Mesodermal cell (in vitro differentiated cells): ENCODE measurements around the gene TKTL1.
A peak's percentile ranks its signal among the peaks of the same experiment; 100 is the strongest.

Source experiments
- H3K27ac ChIP-seq: 2 replicates; pipeline ENCODE4 v1.7.0; 2013; ENCODE audit warnings: mild to moderate bottlenecking, low read depth, low read length, moderate library complexity; ENCODE audit not compliant: severe bottlenecking
- H3K36me3 ChIP-seq: 2 replicates; pipeline ENCODE4 v1.7.1; 2013; ENCODE audit warnings: mild to moderate bottlenecking, low read length, moderate library complexity; ENCODE audit not compliant: control insufficient read depth, insufficient read depth
- H3K4me1 ChIP-seq: one replicate; pipeline ENCODE4 v1.7.1; 2013; ENCODE audit warnings: mild to moderate bottlenecking, low read length; ENCODE audit not compliant: insufficient read depth, control insufficient read depth, poor library complexity, severe bottlenecking
- H3K4me3 ChIP-seq: 2 replicates; pipeline ENCODE4 v1.7.0; 2013; ENCODE audit warnings: low read length, control low read depth, mild to moderate bottlenecking; ENCODE audit not compliant: insufficient read depth, poor library complexity, severe bottlenecking; ENCODE audit errors: extremely low read depth
- H3K9me3 ChIP-seq: 2 replicates; pipeline ENCODE4 v1.7.1; 2013; ENCODE audit warnings: mild to moderate bottlenecking, low read length, moderate library complexity; ENCODE audit not compliant: control insufficient read depth
- WGBS, 2 experiments: methylation state at CpG; one replicate each; pipeline ENCODE4 v1.1.5; 2013; ENCODE audit warnings: missing lambda C conversion rate in 2 of 2; ENCODE audit not compliant: insufficient coverage in 2 of 2; 5-methylcytosine and 5-hydroxymethylcytosine counted together

Gene TKTL1

DNA sequence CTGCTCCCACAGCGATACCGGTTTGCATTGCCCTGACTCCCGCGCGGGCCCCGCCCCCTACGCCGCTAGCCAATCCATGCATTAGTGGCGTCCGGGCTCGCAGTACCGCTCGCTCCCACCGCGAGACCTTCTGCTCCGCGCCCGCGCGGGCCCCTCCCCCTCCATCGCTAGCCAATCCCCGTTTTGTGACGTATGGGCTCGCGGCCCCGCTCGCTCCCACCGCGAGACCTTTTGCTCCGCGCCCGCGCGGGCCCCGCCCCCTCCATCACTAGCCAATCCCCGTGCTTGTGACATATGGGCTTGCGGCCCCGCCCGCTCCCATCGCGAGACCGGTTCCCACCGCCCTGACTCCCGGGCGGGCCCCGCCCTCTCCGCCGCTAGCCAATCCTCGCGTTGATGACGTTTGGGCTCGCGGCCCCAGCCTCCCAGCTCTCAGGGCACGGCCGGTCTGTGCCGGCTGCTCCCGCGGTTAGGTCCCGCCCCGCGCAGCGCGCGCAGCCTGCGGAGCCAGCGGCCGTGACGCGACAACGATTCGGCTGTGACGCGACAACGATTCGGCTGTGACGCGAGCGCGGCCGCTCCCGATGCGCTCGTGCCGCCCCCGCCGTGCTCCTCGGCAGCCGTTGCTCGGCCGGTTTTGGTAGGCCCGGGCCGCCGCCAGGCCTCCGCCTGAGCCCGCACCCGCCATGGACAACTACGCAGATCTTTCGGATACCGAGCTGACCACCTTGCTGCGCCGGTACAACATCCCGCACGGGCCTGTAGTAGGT, 83.4 kb downstream of the TKTL1 start, which contains the start of gene EMD:
EMD (plus strand) TSS at position 497 of the 770 bp plus-strand sequence; CDS start at position 687, 190 bp downstream.
- H3K9me3 ChIP-seq = no peaks in the 10 kb centered on the region
- H3K4me3 ChIP-seq = peak within 1 kb of the TSS; percentile 66
- H3K4me1 ChIP-seq = peaks cover 3% of the 10 kb centered on the region
- peaks cover 12% of the 10 kb centered on the region for H3K36me3 ChIP-seq
- H3K27ac ChIP-seq = peak within 1 kb of the TSS; percentile 95
- WGBS, 2 experiments = 0% methylated on average over 56 to 63 of the region's 103 CpGs

DNA sequence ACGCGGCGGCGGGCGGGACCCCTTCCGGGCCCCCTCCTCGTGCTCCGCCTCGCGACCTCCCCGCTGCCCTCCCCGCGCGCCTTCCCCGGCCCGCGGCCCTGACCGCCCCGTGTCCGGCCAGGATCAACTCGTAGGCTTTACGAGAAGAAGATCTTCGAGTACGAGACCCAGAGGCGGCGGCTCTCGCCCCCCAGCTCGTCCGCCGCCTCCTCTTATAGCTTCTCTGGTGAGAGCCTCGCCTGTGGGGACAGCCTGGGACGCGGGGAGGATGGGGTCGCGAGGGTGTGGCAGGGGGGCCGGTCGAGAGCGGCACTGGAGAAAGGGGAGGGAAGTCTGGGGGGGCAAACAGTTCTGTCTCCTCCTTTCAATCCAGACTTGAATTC, 84.0 kb downstream of the TKTL1 start:
- WGBS, 2 experiments = 0% methylated on average over 15 to 23 of the region's 38 CpGs
- peaks cover 3% of the 10 kb centered on the region for H3K4me1 ChIP-seq
- peak overlapping the region; percentile 95 for H3K27ac ChIP-seq

More for the DNA sequence above, 84.0 kb downstream of the TKTL1 start:
- Histone ChIP-seq H3K4me3 (peak overlapping the region; percentile 66), H3K9me3 (no peaks in the 10 kb centered on the region), H3K36me3 (peaks cover 12% of the 10 kb centered on the region)
